Suprapubic skin (tissue), 4 donors: Measurements from ENCODE around the gene SUGCT. TPM values are rescaled to one million over a fixed set of nuclear protein-coding genes. Genes with fewer than 3 reads are reported as not detected.

Experiments
- DNase-seq, 2 donors: peaks; one replicate each; pipeline ENCODE4 v3.0.0-alpha.2; 2019; ENCODE audit warnings: low spot score in 2 of 2
- H3K27ac ChIP-seq: fragments of 200-600 bp; sonication (generic); one replicate; pipeline ENCODE4 v1.5.1; 2019
- H3K27me3 ChIP-seq: fragments of 200-600 bp; sonication (generic); one replicate; pipeline ENCODE4 v1.5.1; 2019
- H3K36me3 ChIP-seq: fragments of 200-600 bp; sonication (generic); one replicate; pipeline ENCODE4 v1.5.1; 2019
- H3K4me1 ChIP-seq: fragments of 200-600 bp; sonication (generic); one replicate; pipeline ENCODE4 v1.5.1; 2019
- H3K4me3 ChIP-seq: fragments of 200-600 bp; sonication (generic); one replicate; pipeline ENCODE4 v1.5.1; 2019; ENCODE audit warnings: mild to moderate bottlenecking
- H3K9me3 ChIP-seq: fragments of 200-600 bp; sonication (generic); one replicate; pipeline ENCODE4 v1.5.1; 2019
- CTCF ChIP-seq, 2 donors: fragments of 200-600 bp in 1 of 2; fragments of 450-650 bp in 1 of 2; sonication (generic) in 1 of 2; IDR thresholded peaks; one replicate each; pipeline ENCODE4 v1.5.1; 2016 to 2019; ENCODE audit warnings: antibody characterized with exemption in 2 of 2, mild to moderate bottlenecking in 1 of 2, moderate library complexity in 1 of 2
- EP300 ChIP-seq: sonication (generic); formaldehyde crosslinking; IDR thresholded peaks from one replicate; pipeline ENCODE4 v1.6.1; 2017; ENCODE audit warnings: antibody characterized with exemption
- POLR2A ChIP-seq, 2 donors: fragments of 450-650 bp; IDR thresholded peaks; one replicate each; pipeline ENCODE4 v1.6.1; 2017; ENCODE audit warnings: antibody characterized with exemption in 2 of 2, mild to moderate bottlenecking in 2 of 2, moderate library complexity in 2 of 2
- POLR2AphosphoS5 ChIP-seq, 3 donors: sonication (generic); formaldehyde crosslinking; IDR thresholded peaks; one replicate each; pipeline ENCODE4 v1.6.1; 2017; ENCODE audit warnings: antibody characterized with exemption in 3 of 3
- WGBS: methylation state at CpG from one replicate; pipeline ENCODE4 v1.1.5; 2018; 5-methylcytosine and 5-hydroxymethylcytosine counted together
- total RNA-seq, 4 donors: library from RNA; depleted of rRNA; stranded (reverse); fragments of >200 nt; gene quantifications; one replicate each; pipeline ENCODE4 v1.1.0, GENCODE V29; 2016

The SUGCT gene
- total RNA-seq, 4 donors from 2014 or later, result 0.73 to 2.2 (median 0.98) TPM; not detected in 1

- TF ChIP-seq EP300 (no peak), POLR2A (IDR thresholded peaks at IDR 0.05) (no peak), CTCF (IDR thresholded peaks at IDR 0.05) (no peak), POLR2AphosphoS5 (IDR thresholded peaks at IDR 0.05) (no peak)
- H3K27ac ChIP-seq, result no peak overlapping the region
- no peaks in the 10 kb centered on the region for H3K9me3 ChIP-seq
- H3K4me3 ChIP-seq, result no peak overlapping the region
- no peak for DNase-seq
- H3K36me3 ChIP-seq, result no peaks in the 10 kb centered on the region
- H3K27me3 ChIP-seq, result no peaks in the 10 kb centered on the region
- H3K4me1 ChIP-seq, result no peaks in the 10 kb centered on the region
These were observed 747.4 kb downstream of the SUGCT start for GRCh38 chr7:40882071-40882658.

- H3K36me3 ChIP-seq, result no peaks in the 10 kb centered on the region
These were observed 749.0 kb downstream of the SUGCT start for GRCh38 chr7:40883826-40884225.

GRCh38 chr7:40884241-40884640 is 749.4 kb downstream of the SUGCT start:
- DNase-seq, result no peak
- Histone ChIP-seq H3K4me1 (no peaks in the 10 kb centered on the region), H3K4me3 (no peak overlapping the region), H3K27me3 (no peaks in the 10 kb centered on the region), H3K9me3 (no peaks in the 10 kb centered on the region), H3K27ac (no peak overlapping the region), H3K36me3 (no peaks in the 10 kb centered on the region)
- WGBS, result 81% methylated on average over 3 of the region's 3 CpGs
- no peak for TF ChIP-seq EP300

More at GRCh38 chr7:40883826-40884225, 749.0 kb downstream of the SUGCT start:
- DNase-seq, result no peak
- TF ChIP-seq EP300 (no peak), CTCF (IDR thresholded peaks at IDR 0.05) (no peak), POLR2A (IDR thresholded peaks at IDR 0.05) (no peak)
- Histone ChIP-seq H3K4me1 (no peaks in the 10 kb centered on the region), H3K27me3 (no peaks in the 10 kb centered on the region), H3K4me3 (no peak overlapping the region), H3K9me3 (no peaks in the 10 kb centered on the region), H3K27ac (no peak overlapping the region)

GRCh38 chr7:40885503-40885902 is 750.7 kb downstream of the SUGCT start:
- no peak overlapping the region for H3K27ac ChIP-seq
- H3K9me3 ChIP-seq, result no peaks in the 10 kb centered on the region
- no peaks in the 10 kb centered on the region for H3K4me1 ChIP-seq
- 68% methylated on average over 2 of the region's 2 CpGs for WGBS
- H3K4me3 ChIP-seq, result no peak overlapping the region
- TF ChIP-seq EP300 (no peak), CTCF (IDR thresholded peaks at IDR 0.05) (no peak), POLR2AphosphoS5 (IDR thresholded peaks at IDR 0.05) (no peak), POLR2A (IDR thresholded peaks at IDR 0.05) (no peak)
- DNase-seq, result no peak
- no peaks in the 10 kb centered on the region for H3K36me3 ChIP-seq
- no peaks in the 10 kb centered on the region for H3K27me3 ChIP-seq

- Histone ChIP-seq H3K36me3 (no peaks in the 10 kb centered on the region), H3K4me1 (no peaks in the 10 kb centered on the region), H3K27ac (no peak overlapping the region), H3K9me3 (no peaks in the 10 kb centered on the region), H3K4me3 (no peak overlapping the region), H3K27me3 (no peaks in the 10 kb centered on the region)
- no peak for DNase-seq
- TF ChIP-seq CTCF (IDR thresholded peaks at IDR 0.05) (no peak), POLR2A (IDR thresholded peaks at IDR 0.05) (no peak), POLR2AphosphoS5 (IDR thresholded peaks at IDR 0.05) (no peak), EP300 (no peak)
These were observed 752.3 kb downstream of the SUGCT start for GRCh38 chr7:40887099-40887498.

- WGBS, result 67% methylated on average over 1 of the region's 1 CpG
- no peaks in the 10 kb centered on the region for H3K4me1 ChIP-seq
- H3K27ac ChIP-seq, result no peak overlapping the region
- no peak for TF ChIP-seq POLR2AphosphoS5 (IDR thresholded peaks at IDR 0.05)
- TF ChIP-seq EP300, result no peak
- no peak for TF ChIP-seq CTCF (IDR thresholded peaks at IDR 0.05)
- no peak for TF ChIP-seq POLR2A (IDR thresholded peaks at IDR 0.05)
- H3K27me3 ChIP-seq, result no peaks in the 10 kb centered on the region
- DNase-seq, result no peak
- no peaks in the 10 kb centered on the region for H3K36me3 ChIP-seq
- H3K4me3 ChIP-seq, result no peak overlapping the region
- H3K9me3 ChIP-seq, result no peaks in the 10 kb centered on the region
These were observed 753.7 kb downstream of the SUGCT start for GRCh38 chr7:40888499-40888898.
